NCI-H2107 treated with DMSO at 0.1 percent for 48 hours (cell line): ENCODE measurements around the gene MRPL12.

Source experiments
- DNase-seq: peaks from one replicate; lab custom pipeline; 2025; ENCODE audit not compliant: unreplicated experiment; lab: John Stamatoyannopoulos, UW

Gene MRPL12

GRCh38 chr17:81715107-81715871, 12.1 kb downstream of the MRPL12 start:
- DNase-seq, result no peak

- no peak for DNase-seq
Observed at GRCh38 chr17:81715872-81716673, 12.9 kb downstream of the MRPL12 start.

- DNase-seq, result no peak
Observed at GRCh38 chr17:81716674-81716996, 13.5 kb downstream of the MRPL12 start.

GRCh38 chr17:81717049-81717765, 14.0 kb downstream of the MRPL12 start:
- DNase-seq, result no peak

GRCh38 chr17:81717766-81718089, 14.6 kb downstream of the MRPL12 start:
- DNase-seq, result no peak

GRCh38 chr17:81719410-81720266, 16.5 kb downstream of the MRPL12 start:
- no peak for DNase-seq

- no peak for DNase-seq
Observed at GRCh38 chr17:81720267-81721071, 17.3 kb downstream of the MRPL12 start.

- no peak for DNase-seq
Observed at GRCh38 chr17:81722184-81723120, 19.3 kb downstream of the MRPL12 start.

GRCh38 chr17:81723651-81724209, 20.6 kb downstream of the MRPL12 start:
- DNase-seq, result no peak

- DNase-seq, result no peak
Observed at GRCh38 chr17:81725439-81725838, 22.3 kb downstream of the MRPL12 start.

GRCh38 chr17:81726004-81726403, 22.8 kb downstream of the MRPL12 start:
- DNase-seq, result no peak

GRCh38 chr17:81727324-81728031, 24.3 kb downstream of the MRPL12 start:
- peak; percentile 47 for DNase-seq

GRCh38 chr17:81733507-81734404, 30.6 kb downstream of the MRPL12 start:
- DNase-seq, result peak; percentile 28

- no peak for DNase-seq
Observed at GRCh38 chr17:81734405-81735263, 31.5 kb downstream of the MRPL12 start.

- no peak for DNase-seq
Observed at GRCh38 chr17:81735264-81736102, 32.3 kb downstream of the MRPL12 start.
